Endothelial cell (in vitro differentiated cells): Measurements from ENCODE around the gene NSFL1C. TPM values are rescaled to one million over a fixed set of nuclear protein-coding genes. Genes with fewer than 3 reads are reported as not detected.

ENCODE experiments used
- DNase-seq: peaks from one replicate; pipeline ENCODE4 v3.0.0; 2021; ENCODE audit warnings: low spot score
- H3K27ac Mint-ChIP-seq: one replicate; pipeline ENCODE4 v1.8.0; 2021; ENCODE audit warnings: mixed read lengths, inconsistent platforms; ENCODE audit not compliant: unreplicated experiment
- H3K27me3 Mint-ChIP-seq: one replicate; pipeline ENCODE4 v1.8.0; 2021; ENCODE audit warnings: mild to moderate bottlenecking, moderate library complexity, mixed read lengths, inconsistent platforms; ENCODE audit not compliant: unreplicated experiment
- H3K36me3 Mint-ChIP-seq: one replicate; pipeline ENCODE4 v1.8.0; 2021; ENCODE audit warnings: mild to moderate bottlenecking, low read depth, mixed read lengths, inconsistent platforms; ENCODE audit not compliant: unreplicated experiment
- H3K4me1 Mint-ChIP-seq: one replicate; pipeline ENCODE4 v1.8.0; 2021; ENCODE audit warnings: mild to moderate bottlenecking, mixed read lengths, inconsistent platforms; ENCODE audit not compliant: unreplicated experiment
- H3K4me3 Mint-ChIP-seq: one replicate; pipeline ENCODE4 v1.8.0; 2021; ENCODE audit warnings: mild to moderate bottlenecking, mixed read lengths, inconsistent platforms; ENCODE audit not compliant: unreplicated experiment
- H3K9me3 Mint-ChIP-seq: one replicate; pipeline ENCODE4 v1.8.0; 2021; ENCODE audit warnings: mixed read lengths, inconsistent platforms; ENCODE audit not compliant: unreplicated experiment
- CTCF ChIP-seq: fragments of 200-600 bp; sonication (generic); IDR thresholded peaks from one replicate; pipeline ENCODE4 v1.5.0; 2021; ENCODE audit warnings: antibody characterized with exemption; ENCODE audit not compliant: unreplicated experiment
- total RNA-seq: library from RNA; stranded (reverse); fragmentation: NEBNext Ultra II Directional; extraction: Animal tissue kit (Norgen Biotek cat#: 25700); gene quantifications from one replicate; pipeline ENCODE4 v1.2.1, GENCODE V29; 2021; ENCODE audit not compliant: unreplicated experiment

Gene NSFL1C
- total RNA-seq, 1 donor from 2014 or later: 104 TPM

GRCh38 chr20:1474325-1474724 lies 7.7 kb upstream of the NSFL1C start:
- TF ChIP-seq CTCF: no peak
- Mint-ChIP-seq H3K27me3 (peaks cover 11% of the 10 kb centered on the region), H3K4me1 (peaks cover 38% of the 10 kb centered on the region), H3K4me3 (no peak overlapping the region), H3K36me3 (peaks cover 66% of the 10 kb centered on the region), H3K9me3 (no peaks in the 10 kb centered on the region), H3K27ac (no peak overlapping the region)
- DNase-seq: no peak

GRCh38 chr20:1473246-1474220 lies 6.9 kb upstream of the NSFL1C start:
- Mint-ChIP-seq H3K9me3 (no peaks in the 10 kb centered on the region), H3K4me3 (peak overlapping the region; percentile 68), H3K36me3 (peaks cover 61% of the 10 kb centered on the region), H3K27me3 (peaks cover 11% of the 10 kb centered on the region), H3K27ac (peak overlapping the region; percentile 76), H3K4me1 (peaks cover 43% of the 10 kb centered on the region)
- TF ChIP-seq CTCF: no peak
- DNase-seq: no peak

- DNase-seq: no peak
- H3K9me3 Mint-ChIP-seq: no peaks in the 10 kb centered on the region
- peaks cover 17% of the 10 kb centered on the region for H3K27me3 Mint-ChIP-seq
- H3K4me1 Mint-ChIP-seq: peaks cover 52% of the 10 kb centered on the region
- peak overlapping the region; percentile 76 for H3K27ac Mint-ChIP-seq
- H3K4me3 Mint-ChIP-seq: peak overlapping the region; percentile 68
- peaks cover 58% of the 10 kb centered on the region for H3K36me3 Mint-ChIP-seq
- no peak for TF ChIP-seq CTCF
Observed at GRCh38 chr20:1472556-1473245, 6.1 kb upstream of the NSFL1C start.

GRCh38 chr20:1471242-1471641 lies 4.6 kb upstream of the NSFL1C start:
- peaks cover 51% of the 10 kb centered on the region for H3K36me3 Mint-ChIP-seq
- H3K4me3 Mint-ChIP-seq: peak overlapping the region; percentile 69
- DNase-seq: no peak
- H3K9me3 Mint-ChIP-seq: no peaks in the 10 kb centered on the region
- peaks cover 56% of the 10 kb centered on the region for H3K4me1 Mint-ChIP-seq
- H3K27me3 Mint-ChIP-seq: peaks cover 24% of the 10 kb centered on the region
- TF ChIP-seq CTCF: no peak
- H3K27ac Mint-ChIP-seq: no peak overlapping the region
